Stimulated activated CD8-positive, alpha-beta memory T cell treated with anti-CD3 and anti-CD28 coated beads, Interleukin-12 subunit alpha, Interleukin-12 subunit beta, amount 100 ng/mL, for 4 hours (primary cell): ENCODE measurements around the gene RAMACL.
"Not testable (repeated sequence)": the region's sequence is repeated elsewhere in the genome, so short reads cannot be mapped to it uniquely, and the experiment has no call there.

Source experiments
- DNase-seq: peaks from one replicate; pipeline ENCODE4 v3.0.0-alpha.2; 2020; ENCODE audit warnings: low read depth

Gene RAMACL

GRCh38 chr6:166595061-166595780 lies 8.7 kb upstream of the RAMACL start:
- DNase-seq, result no peak

GRCh38 chr6:166592821-166593220 lies 6.3 kb upstream of the RAMACL start:
- DNase-seq, result no peak

GRCh38 chr6:166591961-166592520 lies 5.6 kb upstream of the RAMACL start:
- DNase-seq, result no peak

GRCh38 chr6:166591026-166591425 lies 4.5 kb upstream of the RAMACL start:
- DNase-seq, result no peak

- DNase-seq, result no peak
Observed at GRCh38 chr6:166589786-166590574, 3.5 kb upstream of the RAMACL start.

- no peak for DNase-seq
Observed at GRCh38 chr6:166589337-166589731, 2.9 kb upstream of the RAMACL start.

- no peak for DNase-seq
Observed at GRCh38 chr6:166588691-166589336, 2.3 kb upstream of the RAMACL start.

- no peak for DNase-seq
Observed at GRCh38 chr6:166587631-166588413, 1.3 kb upstream of the RAMACL start.

- no peak for DNase-seq
Observed at GRCh38 chr6:166584853-166585429, 1.5 kb downstream of the RAMACL start.

- no peak for DNase-seq
Observed at GRCh38 chr6:166584155-166584554, 2.3 kb downstream of the RAMACL start.

- no peak for DNase-seq
Observed at GRCh38 chr6:166583230-166583965, 3.1 kb downstream of the RAMACL start.

- no peak for DNase-seq
Observed at GRCh38 chr6:166582258-166582657, 4.2 kb downstream of the RAMACL start.

GRCh38 chr6:166581801-166582200 lies 4.7 kb downstream of the RAMACL start:
- not testable (repeated sequence) for DNase-seq

- no peak for DNase-seq
Observed at GRCh38 chr6:166581091-166581511, 5.4 kb downstream of the RAMACL start.

GRCh38 chr6:166580076-166581050 lies 6.1 kb downstream of the RAMACL start:
- DNase-seq, result no peak

- no peak for DNase-seq
Observed at GRCh38 chr6:166579237-166579850, 7.1 kb downstream of the RAMACL start.

GRCh38 chr6:166578536-166579236 lies 7.8 kb downstream of the RAMACL start:
- no peak for DNase-seq

- no peak for DNase-seq
Observed at GRCh38 chr6:166575205-166575604, 11.3 kb downstream of the RAMACL start.
